Amniotic stem cell (primary cell): ENCODE measurements around the gene NPAS3.

ENCODE experiments used
- DNase-seq: peaks from one replicate; lab custom pipeline; 2025; lab: John Stamatoyannopoulos, UW

NPAS3 gene

DNA sequence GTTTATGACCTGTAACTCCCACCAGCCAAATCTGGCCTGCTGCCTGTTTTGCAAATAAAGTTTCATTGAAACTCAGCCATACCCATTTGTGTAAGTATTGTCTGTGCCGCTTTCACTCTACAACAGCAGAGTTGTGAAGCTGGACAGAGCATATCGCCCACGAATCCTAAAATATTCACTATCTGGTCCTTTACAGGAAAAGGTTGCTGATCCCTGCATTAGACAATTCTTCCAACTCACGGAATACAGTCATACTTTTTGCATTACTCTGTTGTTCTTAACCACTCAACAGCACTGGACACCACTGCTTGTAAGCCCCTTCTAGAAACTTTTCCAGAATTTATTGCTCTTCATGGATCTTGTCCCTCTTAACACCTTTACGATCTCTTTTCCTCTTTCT is 576.8 kb downstream of the NPAS3 start:
- no peak for DNase-seq

DNA sequence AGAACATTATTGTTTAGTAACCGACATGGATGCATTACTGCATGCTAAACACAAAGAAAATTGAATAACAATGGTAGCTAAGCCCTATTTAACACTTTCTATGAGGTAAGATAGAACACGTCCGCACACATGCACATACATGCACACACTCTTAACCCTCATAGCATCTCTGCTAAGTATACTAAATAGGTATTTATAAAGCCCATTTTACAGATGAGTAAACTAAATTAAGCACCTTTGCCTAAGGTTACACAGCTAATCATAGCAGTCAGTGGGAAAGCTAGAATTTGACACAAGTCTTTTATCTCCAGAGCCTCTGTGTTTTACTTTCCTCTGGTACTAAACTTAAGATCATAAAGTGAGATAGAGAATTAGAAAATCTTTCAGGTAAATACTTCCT is 577.2 kb downstream of the NPAS3 start:
- no peak for DNase-seq

DNA sequence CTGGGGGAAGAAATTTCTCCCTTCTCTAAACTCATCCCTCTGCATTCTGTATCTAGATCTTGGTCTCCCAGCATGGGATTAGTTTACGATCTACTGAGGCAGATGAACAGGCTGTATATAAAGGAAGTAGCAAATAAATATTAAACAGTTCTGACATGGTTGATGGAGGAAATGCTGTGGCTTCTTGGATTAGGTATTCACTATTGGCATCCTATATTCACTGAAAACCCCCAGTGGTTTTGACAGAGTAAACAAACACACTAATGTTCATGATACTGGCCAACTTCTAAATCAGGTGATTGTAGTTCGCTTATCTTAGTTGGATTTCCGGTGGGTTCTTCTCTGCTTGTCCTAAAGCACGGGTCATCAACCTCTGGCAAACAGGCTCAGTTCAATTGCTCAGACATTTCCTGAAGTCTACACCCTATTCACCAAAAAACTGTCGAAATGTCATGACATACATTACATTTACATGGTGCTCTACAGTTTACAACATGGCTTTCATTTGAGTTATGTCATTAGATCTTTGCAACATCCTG is 578.3 kb downstream of the NPAS3 start:
- no peak for DNase-seq

DNA sequence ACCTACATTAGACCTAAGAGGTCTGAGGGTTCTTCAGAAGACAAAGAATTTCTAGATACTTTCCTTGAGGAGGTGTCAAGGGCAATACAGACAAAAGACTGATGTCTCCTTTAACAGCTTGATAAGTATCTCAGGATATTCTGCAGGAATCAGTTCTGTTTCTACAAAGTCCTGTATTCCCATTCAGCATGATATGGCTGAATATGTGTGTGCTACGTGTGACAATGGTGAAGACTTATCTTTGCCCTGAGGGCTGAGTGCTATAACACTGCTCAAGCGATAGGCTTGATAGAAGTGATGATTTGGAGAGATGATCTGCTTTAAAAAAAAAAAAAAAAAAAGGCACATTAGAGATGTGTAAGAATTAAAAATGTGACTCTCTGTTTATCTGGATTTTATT is 582.5 kb downstream of the NPAS3 start:
- DNase-seq = no peak

DNA sequence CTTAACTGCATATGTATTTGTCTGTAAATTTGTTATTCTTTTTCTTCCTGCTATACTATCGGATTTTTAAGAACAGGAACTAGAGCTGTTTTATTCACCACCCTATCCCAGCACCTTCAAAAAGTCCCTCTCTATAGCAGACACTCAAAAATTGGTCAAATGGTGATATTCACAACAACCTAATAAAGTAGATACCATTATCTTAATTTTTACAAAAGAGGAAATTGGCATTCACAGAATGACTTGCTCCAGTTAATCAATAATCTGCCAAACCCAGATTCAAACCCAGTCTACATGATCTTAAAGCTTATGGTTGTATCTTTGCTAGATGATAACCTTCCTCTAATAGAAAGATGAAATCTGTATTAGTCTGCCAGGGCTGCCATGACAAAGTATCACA is 585.6 kb downstream of the NPAS3 start:
- no peak for DNase-seq

GRCh38 chr14:33525626-33526025 is 586.9 kb downstream of the NPAS3 start:
- DNase-seq = no peak

- DNase-seq = no peak
Measured at GRCh38 chr14:33527023-33527634, 588.5 kb downstream of the NPAS3 start.

DNA sequence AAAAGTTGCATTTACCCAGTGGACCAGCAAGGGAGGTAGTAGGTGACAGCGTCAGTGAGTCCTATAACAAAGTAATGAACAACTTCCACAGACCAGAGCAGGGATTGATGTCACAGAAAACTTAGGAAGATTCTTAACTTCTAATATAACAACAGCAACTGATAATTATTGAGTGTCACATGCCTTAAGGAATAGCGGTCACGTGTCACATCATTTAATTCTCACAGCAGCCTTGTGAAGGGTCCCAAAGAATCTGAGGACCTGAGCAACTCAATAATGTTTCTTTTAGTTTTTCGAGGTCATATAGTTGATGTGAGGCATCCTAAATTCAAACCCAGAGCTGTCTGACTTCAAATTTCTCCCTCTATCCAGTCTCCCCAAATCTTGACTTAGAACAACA is 590.0 kb downstream of the NPAS3 start:
- no peak for DNase-seq

GRCh38 chr14:33529787-33530757 is 591.4 kb downstream of the NPAS3 start:
- no peak for DNase-seq

DNA sequence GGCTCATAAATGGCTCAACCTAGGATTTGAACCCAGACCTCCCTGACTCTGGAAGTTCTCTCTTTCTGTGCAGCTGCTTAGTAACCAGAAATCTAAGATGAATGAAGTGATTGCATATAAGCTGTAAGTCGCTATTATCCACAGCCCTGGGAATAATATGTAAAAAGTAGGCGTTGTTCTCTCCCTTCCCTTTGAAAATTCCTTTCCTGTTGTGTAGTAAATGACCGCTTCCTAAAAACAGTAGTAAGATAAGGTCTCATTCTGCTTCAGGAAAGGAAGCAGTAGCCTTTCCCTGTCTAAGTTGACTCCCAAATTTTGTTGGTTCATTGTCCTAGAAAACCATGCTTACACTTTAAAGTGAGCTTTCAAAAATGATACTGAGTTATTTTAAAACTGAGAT is 593.9 kb downstream of the NPAS3 start:
- no peak for DNase-seq

GRCh38 chr14:33534104-33534503 is 595.4 kb downstream of the NPAS3 start:
- DNase-seq = no peak

- no peak for DNase-seq
Measured at GRCh38 chr14:33534632-33535031, 596.0 kb downstream of the NPAS3 start.

DNA sequence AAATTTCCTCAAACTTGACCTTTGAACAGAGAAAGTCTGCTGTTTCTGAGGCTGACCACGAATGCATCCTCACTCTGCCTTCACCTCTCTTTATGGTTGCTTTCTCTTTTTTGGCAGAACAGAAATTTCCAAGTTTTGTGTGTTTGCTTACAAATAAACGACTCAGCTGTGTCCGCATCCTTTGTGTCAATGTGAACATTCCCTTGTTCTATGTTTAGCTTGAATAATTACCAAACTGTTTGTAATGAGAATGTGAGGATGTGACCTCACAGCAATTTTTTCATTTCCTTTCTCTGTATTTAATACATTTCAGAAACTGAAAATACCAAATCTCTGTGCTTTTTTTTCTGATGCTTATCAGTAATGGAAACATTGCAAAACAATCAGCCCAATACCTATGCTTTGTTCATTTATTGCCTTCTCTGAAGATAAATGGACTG is 601.3 kb downstream of the NPAS3 start:
- no peak for DNase-seq

GRCh38 chr14:33541171-33541570 is 602.5 kb downstream of the NPAS3 start:
- DNase-seq = no peak

DNA sequence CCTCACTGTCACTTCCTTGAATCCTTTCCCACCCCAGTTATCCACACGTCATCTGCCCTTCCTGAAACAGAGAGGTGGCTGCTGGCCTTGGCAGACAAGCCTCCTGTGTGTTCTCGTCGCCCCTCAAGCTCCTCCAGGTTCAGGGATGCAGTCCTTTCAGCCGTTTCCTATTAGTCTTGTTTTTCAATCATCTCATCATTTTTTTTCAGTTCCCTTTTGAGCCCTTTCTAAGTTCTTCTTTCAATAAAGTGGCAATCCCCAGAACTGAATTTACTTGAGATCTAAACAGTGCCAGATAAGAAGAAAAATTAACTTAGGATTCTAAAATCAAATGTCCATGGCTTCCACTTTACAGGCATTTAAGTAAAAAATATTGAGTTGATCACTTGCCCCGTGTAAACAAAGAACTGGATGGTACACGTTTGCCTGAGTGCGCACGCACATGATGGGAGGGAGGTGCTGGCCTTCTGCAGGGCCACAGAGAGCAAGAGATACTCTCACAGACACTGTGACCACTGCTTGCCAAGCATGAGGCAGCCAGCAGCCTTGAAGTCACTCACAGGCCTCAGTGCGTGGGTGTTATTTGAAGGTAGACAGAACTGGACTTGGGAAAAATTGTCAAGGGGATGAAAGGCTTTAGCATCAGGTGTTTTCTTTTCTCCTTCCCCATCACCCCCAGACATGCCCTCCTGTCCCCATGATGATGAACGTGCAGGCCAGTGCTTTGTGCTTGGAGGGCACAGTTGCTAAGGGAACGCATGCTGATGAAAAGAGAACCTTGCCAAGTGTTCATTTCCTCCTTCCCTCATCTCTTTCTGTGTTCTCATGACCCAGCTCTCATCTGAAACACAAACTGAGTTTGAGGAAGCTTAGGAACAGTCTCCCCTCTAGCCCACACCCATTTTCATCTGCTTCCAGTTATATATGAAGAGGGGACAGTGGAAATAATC is 603.9 kb downstream of the NPAS3 start:
- no peak for DNase-seq

GRCh38 chr14:33545696-33546095 is 607.0 kb downstream of the NPAS3 start:
- no peak for DNase-seq

- DNase-seq = no peak
Measured at GRCh38 chr14:33548606-33549005, 609.9 kb downstream of the NPAS3 start.

- DNase-seq = no peak
Measured at GRCh38 chr14:33551963-33552362, 613.3 kb downstream of the NPAS3 start.

GRCh38 chr14:33553706-33554278 is 615.1 kb downstream of the NPAS3 start:
- no peak for DNase-seq

- DNase-seq = no peak
Measured at GRCh38 chr14:33554988-33555387, 616.3 kb downstream of the NPAS3 start.

DNA sequence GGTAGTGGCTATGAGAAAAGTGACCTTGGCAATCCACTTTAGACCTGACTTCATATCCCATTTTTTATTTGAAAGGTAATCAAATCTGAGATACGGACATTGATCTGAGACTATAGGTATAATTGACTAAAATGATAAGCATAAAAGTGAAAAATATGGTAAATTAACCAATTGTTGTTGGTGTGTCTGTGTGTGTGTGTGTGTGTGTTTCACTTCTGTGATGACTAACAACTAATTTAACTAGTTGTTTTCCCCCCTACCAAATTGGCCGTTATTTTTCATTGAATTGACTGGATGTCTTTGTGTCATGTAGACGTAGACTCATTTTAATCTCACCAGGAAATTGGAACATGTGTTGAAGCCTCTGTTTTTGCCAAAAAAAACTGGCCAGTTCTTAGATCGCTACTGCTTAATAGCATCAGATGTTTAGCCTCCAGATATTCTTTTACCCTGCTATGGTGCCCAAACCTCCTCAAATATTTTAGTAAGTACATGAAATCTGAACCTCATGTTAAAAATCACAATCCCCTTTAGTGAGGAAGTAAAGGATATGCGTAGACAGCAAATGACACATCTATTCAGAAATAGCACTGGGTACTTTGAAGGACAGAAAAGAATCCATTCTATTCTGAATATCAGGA is 617.2 kb downstream of the NPAS3 start:
- DNase-seq = no peak
